ENCODE results near the gene DOLPP1. TPM values are rescaled to one million over a fixed set of nuclear protein-coding genes. Genes with fewer than 3 reads are reported as not detected.

The DOLPP1 gene
- total RNA-seq, 1 experiment from 2014 or later = 32.7 TPM

- no peak for TF ChIP-seq AR (CRISPR knock-in tag; IDR thresholded peaks at IDR 0.05)
- TF ChIP-seq HMGA2 (CRISPR knock-in tag; IDR thresholded peaks at IDR 0.05) = no peak
These were observed 11.7 kb upstream of the DOLPP1 start (continued) for GRCh38 chr9:129068990-129069861.

- Mint-ChIP-seq H3K4me3 (no peak overlapping the region), H3K9me3 (no peaks in the 10 kb centered on the region), H3K36me3 (peaks cover 20% of the 10 kb centered on the region), H3K27me3 (ENCODE audit: low read depth) (no peaks in the 10 kb centered on the region), H3K27ac (peak overlapping the region; percentile 78), H3K4me1 (peaks cover 28% of the 10 kb centered on the region)
- POLR2A ChIA-PET = interaction anchor here (0.5 kb wide), 1 partner anchor 158 kb away, joined by 5 read pairs; no protein-coding TSS in a partner anchor
- CTCF ChIA-PET = interaction anchor here (1.0 to 2.4 kb wide), 3 partner anchors 10 to 337 kb away, joined by 3 to 10 read pairs (median 6); partner anchors contain the start of genes DOLPP1 and SH3GLB2
- ATAC-seq (no peak), DNase-seq (ENCODE audit: low spot score) (no peak)
- TF ChIP-seq ZNF425 (CRISPR knock-in tag; conservative IDR thresholded peaks at IDR 0.05) (no peak), E2F5 (CRISPR knock-in tag; IDR thresholded peaks at IDR 0.05) (no peak), ZNF219 (CRISPR knock-in tag; IDR thresholded peaks at IDR 0.05; ENCODE audit: borderline replicate concordance) (no peak), AR (CRISPR knock-in tag; IDR thresholded peaks at IDR 0.05) (no peak), USF1 (CRISPR knock-in tag; IDR thresholded peaks at IDR 0.05) (no peak), PREB (CRISPR knock-in tag; IDR thresholded peaks at IDR 0.05; ENCODE audit: borderline replicate concordance) (no peak), GRHL2 (CRISPR knock-in tag; IDR thresholded peaks at IDR 0.05; ENCODE audit: insufficient replicate concordance, severe bottlenecking) (no peak), ZBTB43 (CRISPR knock-in tag; IDR thresholded peaks at IDR 0.05) (no peak), ZNF121 (CRISPR knock-in tag; IDR thresholded peaks at IDR 0.05) (no peak), TEAD4 (CRISPR knock-in tag; IDR thresholded peaks at IDR 0.05) (no peak), ZBTB21 (CRISPR knock-in tag; IDR thresholded peaks at IDR 0.05; ENCODE audit: borderline replicate concordance) (no peak), FOXP1 (CRISPR knock-in tag; IDR thresholded peaks at IDR 0.05; ENCODE audit: borderline replicate concordance) (no peak), CBFB (CRISPR knock-in tag; IDR thresholded peaks at IDR 0.05; ENCODE audit: low read depth) (no peak), TEAD1 (CRISPR knock-in tag; IDR thresholded peaks at IDR 0.05) (no peak), ATF3 (CRISPR knock-in tag; conservative IDR thresholded peaks at IDR 0.05) (no peak), RORB (CRISPR knock-in tag; IDR thresholded peaks at IDR 0.05) (no peak), FOXK1 (CRISPR knock-in tag; IDR thresholded peaks at IDR 0.05) (no peak)
These were observed 10.9 kb upstream of the DOLPP1 start for GRCh38 chr9:129069862-129070641.

All from WTC11 (cell line).